OCI-LY3 (cell line): ENCODE measurements around the gene FSIP1.

ENCODE experiments used
- H2AFZ ChIP-seq: fragments of 200-600, 300-600 bp; shearing (Covaris generic); 2 replicates; pipeline ENCODE4 v1.6.0; 2014; ENCODE audit warnings: antibody characterized with exemption, low read depth, low read length
- H3K27ac ChIP-seq: fragments of 200-600, 300-600 bp; sonication (generic); 2 replicates; pipeline ENCODE4 v1.5.1; 2014; ENCODE audit warnings: mild to moderate bottlenecking, low read length, moderate library complexity, mixed read lengths
- H3K27me3 ChIP-seq: fragments of 200-600, 300-600 bp; sonication (generic); 2 replicates; pipeline ENCODE4 v1.6.1; 2014; ENCODE audit warnings: low read depth, low read length, mixed read lengths
- H3K36me3 ChIP-seq: fragments of 200-600, 300-600 bp; sonication (generic); replicated peaks from 2 replicates; pipeline ENCODE3; 2014; ENCODE audit warnings: low read depth, low read length, mixed read lengths
- H3K4me1 ChIP-seq: fragments of 300-600, 200-600 bp; sonication (generic); 2 replicates; pipeline ENCODE4 v1.6.1; 2014; ENCODE audit warnings: low read length, mixed read lengths
- H3K4me2 ChIP-seq: fragments of 200-600, 300-600 bp; sonication (generic); 2 replicates; pipeline ENCODE4 v1.6.1; 2014; ENCODE audit warnings: low read length, mixed read lengths
- H3K4me3 ChIP-seq: fragments of 300-600, 200-600 bp; sonication (generic); 2 replicates; pipeline ENCODE4 v1.5.1; 2014; ENCODE audit warnings: antibody characterized with exemption, mild to moderate bottlenecking, low read length, moderate library complexity
- H3K79me2 ChIP-seq: fragments of 300-600, 200-600 bp; shearing (Covaris generic); 2 replicates; pipeline ENCODE4 v1.6.1; 2014; ENCODE audit warnings: mild to moderate bottlenecking, low read length, mixed read lengths
- H3K9ac ChIP-seq: fragments of 300-600, 200-600 bp; shearing (Covaris generic); 2 replicates; pipeline ENCODE4 v1.6.0; 2014; ENCODE audit warnings: mild to moderate bottlenecking, low read length, moderate library complexity
- H3K9me3 ChIP-seq: fragments of 200-600, 300-600 bp; shearing (Covaris generic); 2 replicates; pipeline ENCODE4 v1.6.1; 2014; ENCODE audit warnings: low read length, mixed read lengths; ENCODE audit not compliant: insufficient read depth
- H4K20me1 ChIP-seq: fragments of 200-600, 300-600 bp; sonication (generic); 2 replicates; pipeline ENCODE4 v1.6.1; 2016; ENCODE audit warnings: low read length, mixed read lengths; ENCODE audit not compliant: insufficient read depth
- EZH2phosphoT487 ChIP-seq: fragments of 200-600 bp; shearing (Covaris generic); IDR thresholded peaks from 2 replicates; pipeline ENCODE4 v1.6.1; 2018; ENCODE audit warnings: antibody characterized with exemption, mixed run types, low read depth
- TF ChIP-seq, protein P1 (sequence below): fragments of 200-600, 300-600 bp; sonication (generic); IDR thresholded peaks from 2 replicates; pipeline ENCODE4 v1.5.1; 2014; ENCODE audit warnings: antibody characterized with exemption, low read length, low read depth

FSIP1 gene

DNA sequence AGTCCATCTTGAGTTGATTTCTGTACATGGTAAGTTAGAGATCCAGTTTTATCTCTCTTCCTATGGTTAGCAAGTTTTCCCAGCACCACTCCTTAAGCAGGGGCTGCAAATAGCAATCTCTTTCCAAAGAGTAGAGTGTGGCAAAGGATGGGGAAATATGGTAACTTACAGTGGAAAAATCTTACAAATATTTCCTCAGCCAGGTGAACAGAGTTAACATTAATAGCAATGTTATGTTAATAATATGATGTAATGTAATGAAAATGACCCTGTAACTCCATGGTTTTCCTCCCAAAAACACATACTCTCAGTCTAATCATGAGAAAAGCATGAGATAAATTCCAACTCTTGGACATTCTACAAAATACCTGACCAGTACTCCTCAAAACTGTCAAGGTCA is 30.4 kb downstream of the FSIP1 start:
- H4K20me1 ChIP-seq: no peaks in the 10 kb centered on the region
- H3K4me1 ChIP-seq: peaks cover 10% of the 10 kb centered on the region
- TF ChIP-seq EZH2phosphoT487: no peak
- TF ChIP-seq, protein P1, sequence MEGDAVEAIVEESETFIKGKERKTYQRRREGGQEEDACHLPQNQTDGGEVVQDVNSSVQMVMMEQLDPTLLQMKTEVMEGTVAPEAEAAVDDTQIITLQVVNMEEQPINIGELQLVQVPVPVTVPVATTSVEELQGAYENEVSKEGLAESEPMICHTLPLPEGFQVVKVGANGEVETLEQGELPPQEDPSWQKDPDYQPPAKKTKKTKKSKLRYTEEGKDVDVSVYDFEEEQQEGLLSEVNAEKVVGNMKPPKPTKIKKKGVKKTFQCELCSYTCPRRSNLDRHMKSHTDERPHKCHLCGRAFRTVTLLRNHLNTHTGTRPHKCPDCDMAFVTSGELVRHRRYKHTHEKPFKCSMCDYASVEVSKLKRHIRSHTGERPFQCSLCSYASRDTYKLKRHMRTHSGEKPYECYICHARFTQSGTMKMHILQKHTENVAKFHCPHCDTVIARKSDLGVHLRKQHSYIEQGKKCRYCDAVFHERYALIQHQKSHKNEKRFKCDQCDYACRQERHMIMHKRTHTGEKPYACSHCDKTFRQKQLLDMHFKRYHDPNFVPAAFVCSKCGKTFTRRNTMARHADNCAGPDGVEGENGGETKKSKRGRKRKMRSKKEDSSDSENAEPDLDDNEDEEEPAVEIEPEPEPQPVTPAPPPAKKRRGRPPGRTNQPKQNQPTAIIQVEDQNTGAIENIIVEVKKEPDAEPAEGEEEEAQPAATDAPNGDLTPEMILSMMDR: no peak
- H3K36me3 ChIP-seq: no peaks in the 10 kb centered on the region
- H3K4me2 ChIP-seq: no peak overlapping the region
- H3K79me2 ChIP-seq: no peaks in the 10 kb centered on the region
- no peak overlapping the region for H3K9ac ChIP-seq
- H3K27me3 ChIP-seq: no peaks in the 10 kb centered on the region
- H2AFZ ChIP-seq: no peak overlapping the region
- no peak overlapping the region for H3K4me3 ChIP-seq
- no peaks in the 10 kb centered on the region for H3K9me3 ChIP-seq
- no peak overlapping the region for H3K27ac ChIP-seq

DNA sequence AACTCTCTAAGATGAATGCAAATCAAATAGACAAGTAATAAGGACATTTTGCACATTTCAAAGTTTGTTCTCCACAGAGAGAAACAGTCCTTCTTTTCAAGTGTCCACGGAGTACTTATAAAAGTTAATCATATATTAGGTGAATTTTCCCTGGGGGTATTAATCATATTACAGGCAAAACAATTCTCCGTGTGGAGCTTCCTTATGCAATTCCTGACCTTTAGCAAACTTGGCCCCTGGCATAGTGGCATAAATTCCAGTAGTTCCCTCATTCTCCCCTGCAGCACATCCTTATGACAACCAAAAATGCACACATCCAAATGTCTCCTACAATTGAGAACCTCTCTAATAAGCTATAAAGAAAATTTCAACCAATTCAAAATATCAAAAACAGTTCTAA is 34.4 kb downstream of the FSIP1 start:
- no peak overlapping the region for H3K4me2 ChIP-seq
- no peak overlapping the region for H2AFZ ChIP-seq
- H3K4me3 ChIP-seq: no peak overlapping the region
- no peaks in the 10 kb centered on the region for H4K20me1 ChIP-seq
- TF ChIP-seq EZH2phosphoT487: no peak
- TF ChIP-seq, protein P1: no peak
- H3K27me3 ChIP-seq: no peaks in the 10 kb centered on the region
- H3K9me3 ChIP-seq: no peaks in the 10 kb centered on the region
- no peak overlapping the region for H3K9ac ChIP-seq
- H3K36me3 ChIP-seq: no peaks in the 10 kb centered on the region
- no peak overlapping the region for H3K27ac ChIP-seq
- no peaks in the 10 kb centered on the region for H3K79me2 ChIP-seq
- H3K4me1 ChIP-seq: peaks cover 6% of the 10 kb centered on the region

DNA sequence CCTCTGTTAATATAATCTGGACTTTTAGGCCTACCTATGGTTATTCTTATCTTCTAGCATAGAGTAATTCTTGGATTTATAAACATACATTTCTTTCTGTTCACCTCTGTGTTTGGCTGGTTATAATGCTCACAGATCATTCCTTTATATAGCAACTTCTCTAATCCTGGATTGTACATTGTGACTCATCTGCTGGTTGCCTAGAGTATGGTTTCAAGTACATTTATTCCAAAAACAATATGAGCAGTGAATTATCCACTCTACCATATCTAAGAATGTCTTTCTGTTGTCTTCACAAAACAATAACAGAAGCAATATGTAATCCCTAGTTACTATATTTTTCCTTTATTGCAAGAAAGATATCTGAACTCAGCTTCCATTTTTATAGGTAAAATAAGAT is 35.3 kb downstream of the FSIP1 start:
- Histone ChIP-seq H3K9ac (no peak overlapping the region), H3K9me3 (no peaks in the 10 kb centered on the region), H3K79me2 (no peaks in the 10 kb centered on the region), H3K4me2 (no peak overlapping the region), H3K27ac (no peak overlapping the region), H2AFZ (no peak overlapping the region), H3K36me3 (no peaks in the 10 kb centered on the region), H3K4me1 (peaks cover 6% of the 10 kb centered on the region), H3K27me3 (no peaks in the 10 kb centered on the region), H3K4me3 (no peak overlapping the region), H4K20me1 (no peaks in the 10 kb centered on the region)
- TF ChIP-seq EZH2phosphoT487: no peak
- TF ChIP-seq, protein P1: no peak

DNA sequence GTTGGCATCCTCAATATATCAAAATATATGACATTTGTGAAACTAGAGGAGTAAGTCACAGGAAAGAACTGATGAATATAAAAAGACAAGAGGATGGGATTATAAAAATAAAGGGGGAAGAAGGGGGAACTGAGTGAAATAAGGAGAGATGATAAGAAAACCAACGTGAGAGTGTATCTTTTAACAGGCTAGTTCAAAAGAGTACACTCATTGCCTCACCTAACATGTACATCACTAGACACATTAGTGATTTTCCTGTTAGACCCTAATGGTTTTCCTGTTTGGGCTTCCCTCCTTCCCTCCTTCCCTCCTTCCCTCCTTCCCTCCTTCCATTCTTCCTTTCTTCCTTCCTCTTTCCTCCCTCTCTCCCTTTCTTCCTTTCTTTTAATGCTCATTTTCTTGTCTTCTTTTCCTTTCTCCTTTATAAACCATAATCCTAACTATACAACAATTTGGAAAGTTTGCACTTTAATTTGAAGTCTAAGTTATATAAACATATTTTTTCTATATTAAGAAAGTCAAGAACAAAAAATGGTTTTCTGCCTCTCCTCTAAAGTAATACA is 35.8 kb downstream of the FSIP1 start:
- Histone ChIP-seq H3K4me1 (peaks cover 6% of the 10 kb centered on the region), H3K9me3 (no peaks in the 10 kb centered on the region), H2AFZ (no peak overlapping the region), H3K79me2 (no peaks in the 10 kb centered on the region), H3K4me2 (no peak overlapping the region), H3K27me3 (no peaks in the 10 kb centered on the region), H4K20me1 (no peaks in the 10 kb centered on the region), H3K9ac (no peak overlapping the region), H3K27ac (no peak overlapping the region), H3K36me3 (no peaks in the 10 kb centered on the region), H3K4me3 (no peak overlapping the region)
- TF ChIP-seq, protein P1: no peak
- no peak for TF ChIP-seq EZH2phosphoT487
